Measurements from ENCODE around the gene TBC1D22A. TPM values are rescaled to one million over a fixed set of nuclear protein-coding genes. Genes with fewer than 3 reads are reported as not detected.

Gene TBC1D22A
- total and polyA plus RNA-seq, 9 of the 15 experiments (the other 6 are each of a cell fraction or from before 2014, with no cell fraction given): 0.20 to 11.5 (median 5.2) TPM

- TF ChIP-seq ZNF212 (CRISPR knock-in tag; IDR thresholded peaks at IDR 0.05) (no peak), NR2F6 (CRISPR knock-in tag; IDR thresholded peaks at IDR 0.05) (no peak)
Measured at GRCh38 chr22:47176026-47176389, 413.6 kb downstream of the TBC1D22A start (continued).

- H3K27ac ChIP-seq (ENCODE audit: extremely low read depth, low read depth, low read length): no peak overlapping the region
- intact Hi-C loops (cut with micrococcal nuclease) (no loop called here), in situ Hi-C loops (cut with MboI) (no loop called here)
- peaks cover 0 to 7% of the 10 kb centered on the region in 2 experiments; a peak in 1 of 5 replicates for H3K27me3 ChIP-seq (ENCODE audit: control insufficient read depth in 2 of 2, insufficient read depth in 2 of 2, low read length in 2 of 2)
- H3K9me1 ChIP-seq (ENCODE audit: control insufficient read depth, insufficient read depth, low read length): no peaks in the 10 kb centered on the region
- H3K9me3 ChIP-seq (replicated peaks; ENCODE audit: control insufficient read depth, insufficient read depth, low read depth, low read length): no peaks in the 10 kb centered on the region
- ATAC-seq (no peak), DNase-seq (ENCODE audit: extremely low read depth in 1 of 4, low spot score in 3 of 4) (no peak), FAIRE-seq (no peak)
- WGBS (ENCODE audit: insufficient coverage, low coverage, missing lambda C conversion rate): 47% methylated on average over 10 of the region's 24 CpGs
- no peaks in the 10 kb centered on the region for H4K20me1 ChIP-seq (replicated peaks; ENCODE audit: control insufficient read depth, insufficient read depth, low read length)
- no TSS peak for BruUV-seq (replicated peaks)
- ChIA-PET POLR2A (no interaction called here), CTCF (ENCODE audit: low intra/inter-chr PET ratio) (no interaction called here)
- no peak overlapping the region for H2AFZ ChIP-seq (ENCODE audit: low read depth, low read length)
- no peaks in the 10 kb centered on the region for H3K36me3 ChIP-seq (ENCODE audit: control insufficient read depth, insufficient read depth, low read length)
- H3K9ac ChIP-seq (ENCODE audit: insufficient read depth in 1 of 2, low read depth in 2 of 2, low read length in 2 of 2): no peak overlapping the region
- H3K4me2 ChIP-seq (ENCODE audit: insufficient read depth, low read length): no peak overlapping the region
- peaks cover 0 to 6% of the 10 kb centered on the region in 2 experiments; a peak in 2 of 5 replicates for H3K4me1 ChIP-seq (replicated peaks in 1 of 2; ENCODE audit: control insufficient read depth in 2 of 2, insufficient read depth in 2 of 2, low read length in 2 of 2)
- H3K4me3 ChIP-seq: no peak overlapping the region
- no peaks in the 10 kb centered on the region for H3K79me2 ChIP-seq (ENCODE audit: control insufficient read depth, insufficient read depth, low read length)
- TF ChIP-seq CSDE1 (IDR thresholded peaks at IDR 0.05) (no peak), MAFG (tag; conservative IDR thresholded peaks at IDR 0.05) (no peak), ZBTB2 (IDR thresholded peaks at IDR 0.05) (no peak), ZBTB49 (CRISPR knock-in tag; IDR thresholded peaks at IDR 0.05; ENCODE audit: borderline replicate concordance) (no peak), ZSCAN32 (CRISPR knock-in tag; IDR thresholded peaks at IDR 0.05) (no peak), TGIF2 (CRISPR knock-in tag; IDR thresholded peaks at IDR 0.05) (no peak), UBTF (IDR thresholded peaks at IDR 0.05; ENCODE audit: borderline replicate concordance in 1 of 2, low read depth in 2 of 2, low read length in 2 of 2) (no peak)
Measured at GRCh38 chr22:47176573-47177333, 414.3 kb downstream of the TBC1D22A start.

Measured in K562 (cell line).